NCI-H524 treated with DMSO at 0.1 percent for 48 hours (cell line): Measurements from ENCODE around the gene RILPL1.
"Not testable (repeated sequence)": the region's sequence is repeated elsewhere in the genome, so short reads cannot be mapped to it uniquely, and the experiment has no call there.

Experiments used
- DNase-seq: peaks from one replicate; lab custom pipeline; 2025; lab: John Stamatoyannopoulos, UW

The RILPL1 gene

GRCh38 chr12:123530668-123531067 is 2.9 kb downstream of the RILPL1 start:
- DNase-seq: no peak

DNA sequence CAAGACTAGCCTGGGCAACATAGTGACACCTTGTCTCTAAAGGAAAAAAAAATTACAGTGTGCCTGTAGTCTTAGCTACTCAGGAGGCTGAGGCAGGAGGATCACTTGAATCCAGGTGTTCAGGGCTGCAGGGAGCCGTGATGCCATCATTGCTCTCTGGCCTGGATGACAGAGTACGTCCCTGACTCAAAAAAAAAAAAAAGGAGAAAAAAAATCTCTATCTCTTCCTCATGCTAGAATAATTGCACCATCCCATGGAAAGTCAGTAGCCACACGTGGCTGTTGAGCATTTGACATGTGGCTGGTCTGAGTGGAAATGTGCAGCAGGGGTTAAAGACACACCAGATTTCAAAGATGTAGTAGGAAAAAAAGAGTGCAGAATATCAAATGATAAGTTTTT is 3.8 kb downstream of the RILPL1 start:
- DNase-seq: no peak

- no peak for DNase-seq
These were observed 4.7 kb downstream of the RILPL1 start for GRCh38 chr12:123528858-123529257.

GRCh38 chr12:123526542-123527080 is 6.9 kb downstream of the RILPL1 start:
- DNase-seq: no peak

DNA sequence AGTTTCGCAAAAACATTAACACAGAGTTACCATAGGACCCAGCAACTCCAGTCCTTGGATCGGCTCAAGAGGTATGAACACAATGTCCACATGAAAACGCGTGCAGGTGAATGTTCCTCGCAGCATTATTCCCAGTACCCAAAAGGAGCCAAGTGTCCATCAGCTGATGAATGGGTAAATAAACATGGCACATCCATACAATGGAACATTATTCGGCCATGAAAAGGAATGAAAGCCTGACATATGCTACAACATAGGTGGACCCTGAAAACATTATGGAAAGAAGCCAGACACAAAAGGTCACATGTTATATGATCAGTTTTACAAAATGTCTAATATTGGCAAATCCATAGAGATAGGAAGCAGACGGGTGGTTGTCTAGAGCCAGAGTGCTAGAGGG is 9.1 kb downstream of the RILPL1 start:
- no peak for DNase-seq

- no peak for DNase-seq
These were observed 10.0 kb downstream of the RILPL1 start for GRCh38 chr12:123523518-123523917.

GRCh38 chr12:123522164-123522563 is 11.4 kb downstream of the RILPL1 start:
- no peak for DNase-seq

GRCh38 chr12:123520567-123521474 is 12.7 kb downstream of the RILPL1 start:
- no peak for DNase-seq

GRCh38 chr12:123519141-123520001 is 14.1 kb downstream of the RILPL1 start:
- no peak for DNase-seq

DNA sequence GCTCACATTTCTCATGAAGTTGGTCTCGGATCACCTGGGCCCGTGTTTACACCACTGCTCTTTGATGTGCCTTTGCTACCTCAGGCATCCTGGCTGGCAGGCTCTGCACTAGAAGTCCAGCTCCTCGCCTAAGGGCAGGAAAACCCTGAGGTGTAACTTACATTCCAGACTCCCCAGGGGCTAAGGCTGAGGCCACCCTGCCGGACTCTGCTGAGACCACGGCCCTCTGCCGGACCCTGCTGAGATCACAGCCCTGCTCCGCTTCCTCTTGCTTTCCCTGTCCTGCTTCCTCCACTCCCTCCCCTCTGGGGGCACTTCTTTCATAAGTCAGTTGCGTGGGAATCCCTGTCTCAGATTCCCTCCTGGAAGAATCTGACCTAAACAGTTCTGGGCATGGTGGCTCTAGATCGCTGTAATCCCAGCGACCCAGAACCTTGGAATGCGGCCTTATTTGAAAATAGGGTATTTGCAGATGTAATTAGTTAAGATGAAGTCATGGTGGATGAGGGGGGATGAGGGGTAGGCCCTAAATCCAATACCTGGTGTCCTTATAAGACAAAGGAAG is 17.2 kb downstream of the RILPL1 start:
- no peak for DNase-seq

GRCh38 chr12:123514582-123515221 is 18.8 kb downstream of the RILPL1 start:
- not testable (repeated sequence) for DNase-seq

GRCh38 chr12:123513805-123514204 is 19.7 kb downstream of the RILPL1 start:
- no peak for DNase-seq

DNA sequence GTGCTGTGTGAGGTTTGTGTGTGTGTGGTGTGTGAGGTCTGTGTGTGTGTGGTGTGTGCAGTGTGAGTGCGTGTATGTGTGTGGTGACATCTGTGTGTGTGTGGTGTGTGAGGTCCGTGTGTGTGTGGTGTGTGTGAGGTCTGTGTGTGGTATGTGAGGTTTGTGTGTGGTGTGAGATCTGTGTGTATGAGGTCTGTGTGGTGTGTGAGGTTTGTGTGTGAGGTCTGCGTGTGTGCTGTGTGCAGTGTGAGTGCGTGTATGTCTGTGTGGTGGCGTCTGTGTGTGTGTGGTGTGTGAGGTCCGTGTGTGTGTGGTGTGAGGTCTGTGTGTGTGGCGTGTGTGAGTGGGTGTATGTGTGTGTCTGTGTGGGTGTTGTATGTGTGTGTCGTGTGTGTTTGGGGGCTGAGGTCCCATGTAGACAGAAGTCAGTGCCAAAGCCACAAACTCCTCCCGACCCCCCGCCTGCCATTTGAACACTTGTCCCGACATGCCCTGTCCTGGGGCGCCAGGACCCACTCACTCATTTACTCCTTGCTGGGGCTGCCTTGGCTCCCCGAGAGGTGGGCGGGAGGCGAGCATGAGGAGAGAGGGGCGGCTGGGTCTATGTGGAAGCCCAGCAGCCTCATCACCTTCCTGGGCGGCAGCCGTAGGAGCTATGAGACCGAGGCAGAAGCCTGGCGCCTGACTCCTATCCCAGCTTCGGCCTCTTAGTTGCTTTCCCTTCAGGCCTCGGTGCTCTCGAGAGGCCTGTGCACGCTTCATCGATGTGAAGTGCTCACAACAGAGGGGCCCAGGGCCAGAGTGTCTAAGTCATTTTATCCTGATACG is 20.5 kb downstream of the RILPL1 start:
- no peak for DNase-seq

GRCh38 chr12:123506843-123507236 is 26.7 kb downstream of the RILPL1 start:
- no peak for DNase-seq

DNA sequence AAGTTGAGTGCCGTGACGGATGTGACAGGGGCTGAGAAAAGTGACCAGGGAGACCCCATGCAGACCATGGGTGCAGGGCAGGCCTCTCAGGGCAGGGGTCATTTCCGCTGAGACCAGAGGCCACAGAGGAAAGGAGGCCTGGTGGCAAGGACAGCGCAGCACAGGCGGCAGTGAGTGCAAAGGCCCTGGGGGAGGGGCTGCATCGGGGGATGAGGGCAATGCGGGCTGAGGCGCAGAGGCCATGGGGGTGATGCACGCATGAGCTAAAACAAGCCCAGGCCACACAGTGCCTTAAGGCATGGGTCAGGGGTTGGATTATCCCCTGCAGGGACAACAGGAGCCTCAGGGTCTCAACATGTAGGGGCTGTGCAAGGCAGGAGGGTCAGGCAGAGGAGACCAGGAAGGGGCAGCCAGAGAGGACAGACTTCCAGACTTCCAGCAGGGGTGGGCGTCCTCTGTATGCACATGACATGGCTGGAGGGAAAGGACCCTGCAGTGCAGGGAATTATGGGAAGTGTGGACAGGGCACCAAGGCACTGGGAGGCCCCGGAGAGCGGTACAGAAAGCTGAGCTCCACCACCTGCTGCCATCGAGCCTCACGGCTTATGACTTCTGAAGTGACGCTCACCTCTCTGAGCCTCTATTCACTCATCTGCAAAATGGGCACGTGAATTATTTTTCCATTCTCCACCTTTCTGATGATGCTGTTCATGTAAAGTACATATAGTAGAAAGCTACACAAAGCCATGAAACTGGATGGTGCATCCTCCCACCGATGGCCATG is 27.3 kb downstream of the RILPL1 start:
- DNase-seq: no peak

DNA sequence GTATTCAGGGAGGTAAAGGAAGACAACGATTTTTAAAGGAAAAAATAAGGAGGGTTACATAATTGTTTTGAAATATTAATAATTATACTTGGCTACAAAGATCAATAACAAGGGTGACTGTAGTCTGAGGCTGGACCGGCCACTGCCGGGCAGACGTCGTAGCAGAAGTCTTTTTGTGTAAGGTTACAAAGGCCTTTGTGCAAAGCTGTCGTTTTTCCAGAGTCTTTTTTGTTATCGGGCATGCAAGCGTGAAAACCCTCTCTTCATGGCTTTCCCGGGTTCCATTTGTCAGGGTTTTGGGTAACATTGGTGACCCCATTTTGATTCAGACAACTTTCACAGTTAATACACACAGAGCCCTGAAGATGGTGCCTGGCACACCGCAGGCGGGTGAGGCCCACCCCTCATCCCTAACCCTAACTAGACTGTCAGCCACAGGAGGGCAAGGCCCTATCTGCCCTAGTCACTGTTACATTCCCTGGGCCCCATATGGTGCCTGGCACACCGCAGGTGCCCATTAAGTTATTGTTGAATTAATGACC is 31.3 kb downstream of the RILPL1 start:
- DNase-seq: no peak

DNA sequence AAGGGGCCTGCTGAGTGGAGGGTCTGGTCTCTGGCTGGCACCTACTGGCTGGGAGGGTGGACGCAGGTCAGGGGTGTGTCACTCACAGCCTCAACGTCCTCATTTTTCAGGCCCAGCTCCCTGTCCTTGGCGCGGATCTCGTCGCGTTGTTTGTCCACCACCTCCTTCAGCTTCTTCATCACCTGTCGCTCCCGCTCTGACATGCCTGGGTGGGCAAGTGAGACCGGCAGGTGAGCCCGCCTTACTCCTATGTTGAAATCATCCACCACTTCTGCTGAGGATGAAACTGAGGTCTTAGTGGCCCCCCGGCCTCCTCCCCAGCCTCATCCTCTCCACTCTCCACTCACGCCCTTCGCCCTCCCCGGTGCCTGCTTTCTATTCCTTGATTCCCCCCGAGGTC is 34.2 kb downstream of the RILPL1 start:
- DNase-seq: no peak

DNA sequence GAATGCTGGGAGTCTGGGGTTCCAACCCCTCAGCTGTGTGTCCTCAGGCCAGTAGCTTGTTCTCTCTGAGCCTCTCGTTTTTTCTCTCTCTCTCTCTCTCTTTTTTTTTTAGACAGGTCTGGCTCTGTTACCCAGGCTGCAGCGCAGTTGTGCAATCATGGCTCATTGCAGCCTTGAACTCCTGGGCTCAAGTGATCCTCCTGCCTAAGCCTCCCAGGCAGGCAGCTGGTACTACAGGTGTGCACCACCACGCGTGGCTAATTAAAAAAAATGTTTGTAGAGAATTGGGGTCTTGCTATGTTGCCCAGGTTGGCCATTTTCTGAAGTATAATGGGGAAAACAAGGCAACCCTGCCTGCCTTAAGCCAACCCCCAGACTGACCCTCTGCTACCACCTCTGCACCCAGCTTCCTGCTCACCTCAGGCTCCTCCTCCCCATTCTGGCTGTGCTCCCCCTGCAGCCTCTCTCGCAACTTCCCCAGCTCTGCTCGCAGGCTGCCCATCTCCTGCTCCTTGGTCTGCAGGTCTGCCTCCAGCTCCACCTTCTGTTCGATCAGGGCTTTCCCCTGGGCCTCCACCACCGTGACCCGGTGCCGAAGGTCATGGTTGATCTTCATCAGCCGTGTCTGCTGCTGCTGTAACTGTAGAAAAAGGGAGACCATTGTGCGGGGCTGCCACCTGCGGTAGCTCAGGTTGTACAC is 35.2 kb downstream of the RILPL1 start:
- DNase-seq: no peak

- DNase-seq: no peak
These were observed 36.5 kb downstream of the RILPL1 start for GRCh38 chr12:123497065-123497464.
